Endothelial cell of umbilical vein (primary cell): ENCODE measurements around the gene PAM16. TPM values are rescaled to one million over a fixed set of nuclear protein-coding genes. Genes with fewer than 3 reads are reported as not detected.

Source experiments
- BruUV-seq: library from RNA; stranded (reverse); fragments of 400-500 nt; replicated peaks from 2 replicates; lab custom pipeline; 2021; lab: Mats Ljungman, UMichigan
- CTCF ChIA-PET: fragments of 300-600, 350-600 bp; sonication (Branson Sonifier 250); formaldehyde crosslinking; loops from one replicate; lab custom pipeline; 2021; ENCODE audit warnings: antibody characterized with exemption, inconsistent platforms; lab: Charles Lee
- POLR2A ChIA-PET: fragments of 300-600, 350-600 bp; sonication (Branson Sonifier 250); formaldehyde crosslinking; loops from one replicate; lab custom pipeline; 2021; ENCODE audit warnings: antibody characterized with exemption, inconsistent platforms; lab: Charles Lee
- DNase-seq: peaks from one replicate; pipeline ENCODE4 v3.0.0-alpha.2; 2011; ENCODE audit warnings: low read depth, low spot score
- FAIRE-seq: peaks from 2 replicates; lab custom pipeline; 2011; peaks lifted over from hg19 to GRCh38; lab: Jason Lieb, UNC
- H2AFZ ChIP-seq: 2 replicates; pipeline ENCODE4 v1.6.0; 2012; ENCODE audit warnings: low read depth, low read length, control low read depth, inconsistent platforms
- H3K27ac ChIP-seq: 2 replicates; pipeline ENCODE4 v1.5.1; 2011; ENCODE audit warnings: low read depth, mild to moderate bottlenecking, control low read depth, low read length, moderate library complexity; ENCODE audit not compliant: insufficient read depth
- H3K27me3 ChIP-seq, 2 experiments: 2 replicates each; pipeline versions ENCODE4 v1.6.0 to v1.6.1; 2011; ENCODE audit warnings: low read length in 2 of 2, mixed read lengths in 1 of 2; ENCODE audit not compliant: control insufficient read depth in 2 of 2, insufficient read depth in 2 of 2
- H3K36me3 ChIP-seq, 2 experiments: 2 replicates in 1 of 2; 3 replicates in 1 of 2; pipeline ENCODE4 v1.5.1; 2011; ENCODE audit warnings: low read length in 2 of 2, mild to moderate bottlenecking in 1 of 2, moderate library complexity in 1 of 2; ENCODE audit not compliant: control insufficient read depth in 2 of 2, insufficient read depth in 2 of 2; ENCODE audit errors: extremely low read depth in 1 of 2
- H3K4me1 ChIP-seq: 3 replicates; pipeline ENCODE4 v1.5.1; 2011; ENCODE audit warnings: mild to moderate bottlenecking, low read length; ENCODE audit not compliant: control insufficient read depth, insufficient read depth; ENCODE audit errors: extremely low read depth
- H3K4me2 ChIP-seq: 2 replicates; pipeline ENCODE4 v1.6.1; 2011; ENCODE audit warnings: low read length, control low read depth, mixed read lengths; ENCODE audit not compliant: insufficient read depth
- H3K4me3 ChIP-seq, 3 experiments: fragments of 200-600 bp in 1 of 3; sonication (generic), shearing (Covaris generic) in 1 of 3; replicated peaks in 1 of 3; 2 replicates each; pipeline ENCODE4 v1.5.1; 2011 to 2016; ENCODE audit warnings: control low read depth in 3 of 3, low read length in 3 of 3, mild to moderate bottlenecking in 2 of 3, inconsistent platforms in 1 of 3, low read depth in 1 of 3, moderate library complexity in 1 of 3; ENCODE audit not compliant: insufficient read depth in 1 of 3
- H3K79me2 ChIP-seq: 2 replicates; pipeline ENCODE4 v1.6.0; 2012; ENCODE audit warnings: low read length, inconsistent platforms; ENCODE audit not compliant: control insufficient read depth, insufficient read depth
- H3K9ac ChIP-seq: replicated peaks from 2 replicates; pipeline ENCODE3; 2011; ENCODE audit warnings: low read length, control low read depth; ENCODE audit not compliant: insufficient read depth; ENCODE audit errors: extremely low read depth
- H3K9me1 ChIP-seq: replicated peaks from 3 replicates; pipeline ENCODE4 v1.6.0; 2011; ENCODE audit warnings: mild to moderate bottlenecking, low read length; ENCODE audit not compliant: control insufficient read depth, insufficient read depth; ENCODE audit errors: extremely low read depth
- H3K9me3 ChIP-seq: replicated peaks from 2 replicates; pipeline ENCODE4 v1.5.1; 2012; ENCODE audit warnings: low read length, inconsistent platforms; ENCODE audit not compliant: control insufficient read depth, insufficient read depth
- H4K20me1 ChIP-seq: replicated peaks from 2 replicates; pipeline ENCODE3; 2011; ENCODE audit warnings: mild to moderate bottlenecking, low read length; ENCODE audit not compliant: control insufficient read depth, insufficient read depth; ENCODE audit errors: extremely low read depth
- CTCF ChIP-seq, 2 donors: IDR thresholded peaks; 1 replicate in 1 of 2; 2 replicates in 1 of 2; pipeline ENCODE4 v1.5.1; 2011; ENCODE audit warnings: low read length in 2 of 2, mild to moderate bottlenecking in 2 of 2, moderate library complexity in 2 of 2, control low read depth in 1 of 2, inconsistent platforms in 1 of 2, low read depth in 1 of 2; ENCODE audit not compliant: insufficient read depth in 1 of 2; ENCODE audit errors: extremely low read depth in 1 of 2
- EZH2 ChIP-seq: IDR thresholded peaks from 2 replicates; pipeline ENCODE4 v1.6.1; 2012; ENCODE audit warnings: borderline replicate concordance, low read depth, mild to moderate bottlenecking, moderate library complexity, low read length, inconsistent platforms; ENCODE audit not compliant: severe bottlenecking
- FOS ChIP-seq: IDR thresholded peaks from 2 replicates; pipeline ENCODE4 v1.6.1; 2011; ENCODE audit warnings: mild to moderate bottlenecking, low read length, moderate library complexity, borderline replicate concordance; ENCODE audit not compliant: insufficient read depth
- POLR2AphosphoS5 ChIP-seq: IDR thresholded peaks from 2 replicates; pipeline ENCODE4 v1.6.1; 2012; ENCODE audit warnings: low read depth, mild to moderate bottlenecking, control low read depth, low read length, moderate library complexity; ENCODE audit not compliant: insufficient read depth
- dilution Hi-C: fragments of 300-500 bp; cut with MboI; formaldehyde crosslinking; loops from one replicate; pipeline ENCODE4 v1.15.0; 2019; ENCODE audit warnings: low sequenced_read_pairs; ENCODE audit not compliant: extremely low pct_ligation_motif_present
- intact Hi-C: fragments of 100-400 bp; cut with micrococcal nuclease; formaldehyde crosslinking; loops from one replicate; pipeline ENCODE4 v1.10.0; 2022
- polyA plus RNA-seq, 4 experiments: library from polyadenylated mRNA; depleted of rRNA in 3 of 4; stranded (reverse) in 3 of 4; unstranded in 1 of 4; fragments of >200 nt; gene quantifications; 2 replicates each; pipeline versions ENCODE4 v1.2.1 to v1.2.3, GENCODE V29; 2011 to 2012; ENCODE audit warnings: missing spikeins in 1 of 4
- total RNA-seq: library from RNA; stranded (reverse); gene quantifications from 2 replicates; pipeline ENCODE4 v1.2.3, GENCODE V29; 2021

The PAM16 gene
- total and polyA plus RNA-seq, 2 donors (not counting 3 experiments of a cell fraction or from before 2014, with no cell fraction given): 40.0 to 67.2 TPM

GRCh38 chr16:4328782-4329775, 22.0 kb downstream of the PAM16 start:
- ChIA-PET POLR2A (interaction anchor here (0.6 kb wide), 1 partner anchor 46 kb away, joined by 8 read pairs; no protein-coding TSS in a partner anchor), CTCF (interaction anchor here (0.6 to 8.9 kb wide), 29 partner anchors 11 to 390 kb away, joined by 3 to 198 read pairs (median 6); partner anchors contain the start of genes GLIS2, PAM16 and TFAP4)
- H3K27ac ChIP-seq: peak overlapping the region; percentile 38
- no peak overlapping the region for H2AFZ ChIP-seq
- H3K27me3 ChIP-seq: no peaks in the 10 kb centered on the region
- H3K36me3 ChIP-seq: peaks cover 0 to 4% of the 10 kb centered on the region in 2 experiments
- no peak overlapping the region for H3K4me2 ChIP-seq
- peaks cover 29% of the 10 kb centered on the region for H3K79me2 ChIP-seq
- FAIRE-seq: peak; percentile 80
- DNase-seq: no peak
- dilution Hi-C loops (no loop called here), intact Hi-C loops (loop anchor here (1.0 kb wide), 2 partner anchors 20 to 75 kb away; no protein-coding TSS in a partner anchor)
- H4K20me1 ChIP-seq: no peaks in the 10 kb centered on the region
- H3K9me1 ChIP-seq: no peaks in the 10 kb centered on the region
- peak; percentile 38 for TF ChIP-seq POLR2AphosphoS5
- TF ChIP-seq EZH2: no peak
- peaks cover 27% of the 10 kb centered on the region for H3K4me1 ChIP-seq
- H3K9ac ChIP-seq: no peak overlapping the region
- H3K9me3 ChIP-seq: no peaks in the 10 kb centered on the region
- no peak overlapping the region for H3K4me3 ChIP-seq
- BruUV-seq: no TSS peak

- dilution Hi-C loops (no loop called here), intact Hi-C loops (loop anchor here (1.0 kb wide), 2 partner anchors 19 to 74 kb away; no protein-coding TSS in a partner anchor)
- Histone ChIP-seq H3K9ac (peak overlapping the region; percentile 34), H3K36me3 (peaks cover 0 to 2% of the 10 kb centered on the region in 2 experiments), H3K27me3 (no peaks in the 10 kb centered on the region), H4K20me1 (no peaks in the 10 kb centered on the region), H3K4me3 (peak overlapping the region in 1 of 3 experiments; percentile 44), H3K4me1 (peaks cover 30% of the 10 kb centered on the region), H3K4me2 (peak overlapping the region; percentile 59), H3K79me2 (peaks cover 33% of the 10 kb centered on the region), H3K9me1 (no peaks in the 10 kb centered on the region), H3K27ac (peak overlapping the region; percentile 38), H3K9me3 (no peaks in the 10 kb centered on the region), H2AFZ (peak overlapping the region; percentile 54)
- CTCF ChIA-PET: interaction anchor here (0.8 to 8.9 kb wide), 25 partner anchors 12 to 389 kb away, joined by 3 to 198 read pairs (median 5); partner anchors contain the start of genes GLIS2, PAM16 and TFAP4
- peak; percentile 50 to 74 for TF ChIP-seq CTCF (IDR thresholded peaks at IDR 0.05; ENCODE audit: extremely low read depth in 1 of 2, insufficient read depth in 1 of 2, low read depth in 1 of 2, low read length in 2 of 2)
- TF ChIP-seq FOS: no peak
- no TSS peak for BruUV-seq
- FAIRE-seq: peak; percentile 83
- POLR2A ChIA-PET: no interaction called here
- peak; percentile 72 for DNase-seq
Measured at GRCh38 chr16:4328046-4328781, 22.9 kb downstream of the PAM16 start.
